Keratinocyte (primary cell): ENCODE results near the gene CDADC1. TPM values are rescaled to one million over a fixed set of nuclear protein-coding genes. Genes with fewer than 3 reads are reported as not detected.

Experiments used
- DNase-seq: peaks from one replicate; pipeline ENCODE4 v3.0.0-alpha.2; 2011; ENCODE audit warnings: low read depth, missing footprints, low spot score
- FAIRE-seq: peaks from 2 replicates; lab custom pipeline; 2011; peaks lifted over from hg19 to GRCh38; lab: Jason Lieb, UNC
- H2AFZ ChIP-seq: 2 replicates; pipeline ENCODE4 v1.6.0; 2012; ENCODE audit warnings: low read length, control low read depth, inconsistent platforms; ENCODE audit not compliant: control insufficient read depth
- H3K27ac ChIP-seq: 2 replicates; pipeline ENCODE4 v1.5.1; 2011; ENCODE audit warnings: low read length; ENCODE audit not compliant: control insufficient read depth, insufficient read depth
- H3K27me3 ChIP-seq: 3 replicates; pipeline ENCODE4 v1.6.0; 2011; ENCODE audit warnings: low read length; ENCODE audit not compliant: control insufficient read depth, insufficient read depth; ENCODE audit errors: extremely low read depth
- H3K36me3 ChIP-seq, 2 experiments: 2 replicates in 1 of 2; 3 replicates in 1 of 2; pipeline ENCODE4 v1.5.1; 2011; ENCODE audit warnings: low read length in 2 of 2, mild to moderate bottlenecking in 1 of 2; ENCODE audit not compliant: control insufficient read depth in 2 of 2, insufficient read depth in 2 of 2; ENCODE audit errors: extremely low read depth in 1 of 2
- H3K4me1 ChIP-seq: 3 replicates; pipeline ENCODE4 v1.5.1; 2011; ENCODE audit warnings: low read length; ENCODE audit not compliant: control insufficient read depth, insufficient read depth; ENCODE audit errors: extremely low read depth
- H3K4me2 ChIP-seq: 3 replicates; pipeline ENCODE4 v1.6.0; 2011; ENCODE audit warnings: low read depth, low read length; ENCODE audit not compliant: control insufficient read depth, insufficient read depth; ENCODE audit errors: extremely low read depth
- H3K4me3 ChIP-seq, 3 experiments: fragments of 200-600 bp in 1 of 3; sonication (generic) in 1 of 3; 2 replicates in 2 of 3; 3 replicates in 1 of 3; pipeline ENCODE4 v1.5.1; 2011 to 2016; ENCODE audit warnings: low read length in 3 of 3, mild to moderate bottlenecking in 3 of 3, control low read depth in 2 of 3, inconsistent platforms in 1 of 3, low read depth in 1 of 3, mixed read lengths in 1 of 3, mixed run types in 1 of 3, moderate library complexity in 1 of 3; ENCODE audit not compliant: control insufficient read depth in 2 of 3, insufficient read depth in 2 of 3; ENCODE audit errors: extremely low read depth in 1 of 3
- H3K79me2 ChIP-seq: 2 replicates; pipeline ENCODE4 v1.6.0; 2012; ENCODE audit warnings: low read length; ENCODE audit not compliant: control insufficient read depth, insufficient read depth
- H3K9ac ChIP-seq: 3 replicates; pipeline ENCODE4 v1.6.0; 2011; ENCODE audit warnings: low read length; ENCODE audit not compliant: control insufficient read depth, insufficient read depth; ENCODE audit errors: extremely low read depth
- H3K9me1 ChIP-seq: 3 replicates; pipeline ENCODE4 v1.6.0; 2011; ENCODE audit warnings: low read length; ENCODE audit not compliant: control insufficient read depth, insufficient read depth; ENCODE audit errors: extremely low read depth
- H3K9me3 ChIP-seq: 2 replicates; pipeline ENCODE4 v1.5.1; 2012; ENCODE audit warnings: low read depth, low read length; ENCODE audit not compliant: control insufficient read depth
- H4K20me1 ChIP-seq: 3 replicates; pipeline ENCODE4 v1.6.0; 2011; ENCODE audit warnings: low read length; ENCODE audit not compliant: control insufficient read depth, insufficient read depth; ENCODE audit errors: extremely low read depth
- EZH2 ChIP-seq: IDR thresholded peaks from one replicate; pipeline ENCODE4 v1.6.1; 2012; ENCODE audit warnings: inconsistent platforms, mild to moderate bottlenecking, low read length, moderate library complexity
- dilution Hi-C: fragments of 300-500 bp; cut with MboI; formaldehyde crosslinking; loops from one replicate; pipeline ENCODE4 v1.7.0; 2020; ENCODE audit warnings: low sequenced_read_pairs; ENCODE audit not compliant: extremely low pct_ligation_motif_present
- polyA plus RNA-seq, 5 experiments: library from polyadenylated mRNA; depleted of rRNA in 3 of 5; stranded (reverse) in 3 of 5; stranded (forward) in 1 of 5; unstranded in 1 of 5; fragments of >200 nt; gene quantifications; 1 replicate in 1 of 5; 2 replicates in 3 of 5; 3 replicates in 1 of 5; pipeline versions ENCODE4 v1.2.1 to v1.2.3, GENCODE V29; 2011 to 2012; ENCODE audit warnings: missing spikeins in 2 of 5, low read depth in 1 of 5, low replicate concordance in 1 of 5
- TF ChIP-seq, protein P1 (sequence below), 3 experiments: IDR thresholded peaks in 1 of 3; conservative IDR thresholded peaks in 1 of 3; optimal IDR thresholded peaks in 1 of 3; 2 replicates in 2 of 3; 3 replicates in 1 of 3; pipeline versions ENCODE3 to v1.5.1; 2011; ENCODE audit warnings: low read length in 3 of 3, mild to moderate bottlenecking in 3 of 3, moderate library complexity in 2 of 3, control low read depth in 1 of 3, inconsistent platforms in 1 of 3; ENCODE audit not compliant: insufficient read depth in 2 of 3; ENCODE audit errors: extremely low read depth in 1 of 3

Gene CDADC1
- polyA plus RNA-seq, 1 donor (not counting 4 experiments of a cell fraction or from before 2014, with no cell fraction given) = 3.8 TPM

DNA sequence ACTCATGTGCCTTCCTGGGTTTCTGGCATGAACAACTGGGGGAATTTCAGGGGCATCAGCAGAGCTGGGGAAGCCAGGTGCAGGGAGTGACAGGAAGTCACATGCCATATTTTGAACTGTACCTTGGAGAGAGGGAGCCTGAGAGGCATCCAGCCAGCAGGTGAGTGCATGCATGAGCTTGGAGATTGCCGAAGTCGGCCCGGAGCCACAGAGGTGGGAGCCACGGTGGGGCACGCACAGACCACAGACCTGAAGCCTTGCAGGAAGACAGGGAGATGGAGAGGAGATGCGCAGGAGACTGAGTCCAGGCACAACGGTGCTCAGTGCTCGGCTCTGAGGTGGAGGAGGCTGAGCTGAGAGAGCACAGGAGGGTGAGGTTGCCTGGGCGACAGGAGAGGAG, 55.1 kb downstream of the CDADC1 start:
- Histone ChIP-seq H3K4me2 (no peak overlapping the region), H3K9me3 (no peaks in the 10 kb centered on the region), H3K4me1 (peaks cover 6% of the 10 kb centered on the region), H3K4me3 (no peak overlapping the region), H3K36me3 (no peaks in the 10 kb centered on the region), H3K27ac (no peak overlapping the region), H4K20me1 (no peaks in the 10 kb centered on the region), H3K79me2 (no peaks in the 10 kb centered on the region), H3K9ac (no peak overlapping the region), H2AFZ (no peak overlapping the region), H3K9me1 (no peaks in the 10 kb centered on the region), H3K27me3 (no peaks in the 10 kb centered on the region)
- TF ChIP-seq EZH2 = no peak
- dilution Hi-C loops = loop anchor here (25.0 kb wide), 1 partner anchor 134 kb away; the partner anchor contains the start of genes CAB39L and SETDB2
- DNase-seq (no peak), FAIRE-seq (no peak)

DNA sequence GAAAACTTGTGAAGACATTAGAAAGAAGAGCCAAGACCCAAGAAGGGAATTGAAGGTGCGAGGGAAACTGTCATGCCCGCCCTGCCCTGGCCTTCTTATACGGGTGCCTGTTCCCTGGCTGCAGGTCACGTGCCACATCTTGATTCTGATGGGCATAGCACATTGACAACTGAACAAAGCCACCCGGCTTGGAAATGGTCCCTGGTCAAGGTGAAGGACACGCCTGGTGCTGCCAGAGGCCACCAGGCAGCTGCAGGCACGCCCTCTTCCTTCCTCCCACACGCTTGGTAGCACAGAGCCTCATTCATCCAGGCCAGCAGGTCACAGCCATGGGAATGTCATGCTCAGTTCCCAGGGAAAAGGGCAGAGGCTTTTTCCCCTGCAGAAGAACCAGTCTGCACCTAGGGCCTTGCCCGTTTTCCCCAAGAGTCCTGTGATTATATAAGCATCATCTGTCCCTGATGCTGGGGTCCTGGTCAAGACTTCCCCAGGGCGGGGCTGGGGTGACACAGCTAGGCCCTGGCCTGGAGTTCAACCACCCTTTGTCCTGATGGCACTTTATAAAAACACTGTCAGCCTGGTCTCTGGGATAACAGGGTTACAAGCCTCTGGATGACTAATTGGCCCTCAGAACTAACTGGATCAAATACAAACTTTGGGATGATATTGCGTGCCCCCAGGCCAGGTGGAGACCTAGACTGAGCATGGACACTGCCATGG, 56.0 kb downstream of the CDADC1 start:
- H4K20me1 ChIP-seq = no peaks in the 10 kb centered on the region
- H3K27ac ChIP-seq = no peak overlapping the region
- H3K79me2 ChIP-seq = no peaks in the 10 kb centered on the region
- H2AFZ ChIP-seq = no peak overlapping the region
- no peaks in the 10 kb centered on the region for H3K36me3 ChIP-seq
- no peak for TF ChIP-seq EZH2
- TF ChIP-seq, protein P1, sequence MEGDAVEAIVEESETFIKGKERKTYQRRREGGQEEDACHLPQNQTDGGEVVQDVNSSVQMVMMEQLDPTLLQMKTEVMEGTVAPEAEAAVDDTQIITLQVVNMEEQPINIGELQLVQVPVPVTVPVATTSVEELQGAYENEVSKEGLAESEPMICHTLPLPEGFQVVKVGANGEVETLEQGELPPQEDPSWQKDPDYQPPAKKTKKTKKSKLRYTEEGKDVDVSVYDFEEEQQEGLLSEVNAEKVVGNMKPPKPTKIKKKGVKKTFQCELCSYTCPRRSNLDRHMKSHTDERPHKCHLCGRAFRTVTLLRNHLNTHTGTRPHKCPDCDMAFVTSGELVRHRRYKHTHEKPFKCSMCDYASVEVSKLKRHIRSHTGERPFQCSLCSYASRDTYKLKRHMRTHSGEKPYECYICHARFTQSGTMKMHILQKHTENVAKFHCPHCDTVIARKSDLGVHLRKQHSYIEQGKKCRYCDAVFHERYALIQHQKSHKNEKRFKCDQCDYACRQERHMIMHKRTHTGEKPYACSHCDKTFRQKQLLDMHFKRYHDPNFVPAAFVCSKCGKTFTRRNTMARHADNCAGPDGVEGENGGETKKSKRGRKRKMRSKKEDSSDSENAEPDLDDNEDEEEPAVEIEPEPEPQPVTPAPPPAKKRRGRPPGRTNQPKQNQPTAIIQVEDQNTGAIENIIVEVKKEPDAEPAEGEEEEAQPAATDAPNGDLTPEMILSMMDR (optimal IDR thresholded peaks at IDR 0.05 in 1 of 3, IDR thresholded peaks at IDR 0.05 in 1 of 3, conservative IDR thresholded peaks at IDR 0.05 in 1 of 3; ENCODE audit: extremely low read depth in 1 of 3, insufficient read depth in 2 of 3, low read length in 3 of 3) = no peak
- DNase-seq = no peak
- H3K27me3 ChIP-seq = no peaks in the 10 kb centered on the region
- no peak overlapping the region for H3K9ac ChIP-seq
- dilution Hi-C loops = loop anchor here (25.0 kb wide), 1 partner anchor 134 kb away; the partner anchor contains the start of genes CAB39L and SETDB2
- H3K4me1 ChIP-seq = peaks cover 14% of the 10 kb centered on the region
- no peak overlapping the region for H3K4me3 ChIP-seq
- no peaks in the 10 kb centered on the region for H3K9me1 ChIP-seq
- no peaks in the 10 kb centered on the region for H3K9me3 ChIP-seq
- no peak overlapping the region for H3K4me2 ChIP-seq
- no peak for FAIRE-seq
